Mucosa of rectum (tissue), 2 donors: ENCODE measurements around the gene ZEB2.

Source experiments
- H3K27ac ChIP-seq, 2 donors: one replicate each; pipeline ENCODE4 v1.7.0; 2013; ENCODE audit warnings: inconsistent platforms in 2 of 2, low read depth in 2 of 2, low read length in 2 of 2
- H3K27me3 ChIP-seq, 2 donors: one replicate each; pipeline ENCODE4 v1.7.0; 2013; ENCODE audit warnings: low read length in 2 of 2; ENCODE audit not compliant: control insufficient read depth in 2 of 2, insufficient read depth in 2 of 2
- H3K36me3 ChIP-seq, 2 donors: one replicate each; pipeline ENCODE4 v1.7.0; 2013; ENCODE audit warnings: low read length in 2 of 2; ENCODE audit not compliant: control insufficient read depth in 2 of 2, insufficient read depth in 2 of 2
- H3K4me1 ChIP-seq, 2 donors: one replicate each; pipeline ENCODE4 v1.7.0; 2013; ENCODE audit warnings: low read length in 2 of 2, mild to moderate bottlenecking in 1 of 2; ENCODE audit not compliant: control insufficient read depth in 2 of 2, insufficient read depth in 2 of 2
- H3K4me3 ChIP-seq, 2 donors: one replicate each; pipeline ENCODE4 v1.7.0; 2013; ENCODE audit warnings: low read length in 2 of 2
- H3K9ac ChIP-seq, 2 donors: one replicate each; pipeline ENCODE4 v1.7.0; 2013; ENCODE audit warnings: low read length in 2 of 2, low read depth in 1 of 2, mild to moderate bottlenecking in 1 of 2
- H3K9me3 ChIP-seq, 2 donors: one replicate each; pipeline ENCODE4 v1.7.0; 2013; ENCODE audit warnings: low read length in 2 of 2; ENCODE audit not compliant: control insufficient read depth in 2 of 2
- donor health status: healthy.
- donor health status: Normal muscosa, but diverticular disease.

ZEB2 gene

GRCh38 chr2:144414324-144414845 lies 105.5 kb downstream of the ZEB2 start:
- Histone ChIP-seq H3K4me1 (no peaks in the 10 kb centered on the region), H3K27ac (no peak overlapping the region), H3K36me3 (no peaks in the 10 kb centered on the region), H3K9ac (no peak overlapping the region), H3K27me3 (no peaks in the 10 kb centered on the region), H3K4me3 (no peak overlapping the region), H3K9me3 (no peaks in the 10 kb centered on the region)

- H3K27me3 ChIP-seq: no peaks in the 10 kb centered on the region
- no peaks in the 10 kb centered on the region for H3K4me1 ChIP-seq
- no peak overlapping the region for H3K9ac ChIP-seq
- no peaks in the 10 kb centered on the region for H3K36me3 ChIP-seq
- H3K4me3 ChIP-seq: no peak overlapping the region
- H3K9me3 ChIP-seq: no peaks in the 10 kb centered on the region
- H3K27ac ChIP-seq: no peak overlapping the region
These were observed 107.2 kb downstream of the ZEB2 start for GRCh38 chr2:144412709-144413108.

- no peak overlapping the region for H3K27ac ChIP-seq
- H3K4me3 ChIP-seq: no peak overlapping the region
- H3K36me3 ChIP-seq: no peaks in the 10 kb centered on the region
- no peak overlapping the region for H3K9ac ChIP-seq
- no peaks in the 10 kb centered on the region for H3K9me3 ChIP-seq
- H3K27me3 ChIP-seq: no peaks in the 10 kb centered on the region
- H3K4me1 ChIP-seq: no peaks in the 10 kb centered on the region
These were observed 108.4 kb downstream of the ZEB2 start for GRCh38 chr2:144411473-144411872.

- Histone ChIP-seq H3K27ac (no peak overlapping the region), H3K4me1 (no peaks in the 10 kb centered on the region), H3K9ac (no peak overlapping the region), H3K4me3 (no peak overlapping the region), H3K9me3 (no peaks in the 10 kb centered on the region), H3K36me3 (no peaks in the 10 kb centered on the region), H3K27me3 (no peaks in the 10 kb centered on the region)
These were observed 110.7 kb downstream of the ZEB2 start for GRCh38 chr2:144409241-144409640.

GRCh38 chr2:144407262-144407661 lies 112.7 kb downstream of the ZEB2 start:
- no peaks in the 10 kb centered on the region for H3K27me3 ChIP-seq
- peaks cover 0 to 4% of the 10 kb centered on the region in 2 donors for H3K36me3 ChIP-seq
- no peaks in the 10 kb centered on the region for H3K9me3 ChIP-seq
- H3K27ac ChIP-seq: no peak overlapping the region
- no peak overlapping the region for H3K4me3 ChIP-seq
- H3K9ac ChIP-seq: no peak overlapping the region
- no peaks in the 10 kb centered on the region for H3K4me1 ChIP-seq

GRCh38 chr2:144405982-144406788 lies 113.7 kb downstream of the ZEB2 start:
- Histone ChIP-seq H3K4me3 (no peak overlapping the region), H3K27me3 (no peaks in the 10 kb centered on the region), H3K9ac (no peak overlapping the region), H3K4me1 (no peaks in the 10 kb centered on the region), H3K9me3 (no peaks in the 10 kb centered on the region), H3K36me3 (peaks cover 0 to 4% of the 10 kb centered on the region in 2 donors), H3K27ac (no peak overlapping the region)

- peaks cover 0 to 4% of the 10 kb centered on the region in 2 donors for H3K36me3 ChIP-seq
- no peak overlapping the region for H3K9ac ChIP-seq
- H3K27me3 ChIP-seq: no peaks in the 10 kb centered on the region
- H3K9me3 ChIP-seq: no peaks in the 10 kb centered on the region
- H3K4me3 ChIP-seq: no peak overlapping the region
- no peaks in the 10 kb centered on the region for H3K4me1 ChIP-seq
- H3K27ac ChIP-seq: no peak overlapping the region
These were observed 114.6 kb downstream of the ZEB2 start for GRCh38 chr2:144405321-144405720.

GRCh38 chr2:144404586-144405314 lies 115.2 kb downstream of the ZEB2 start:
- H3K27ac ChIP-seq: no peak overlapping the region

GRCh38 chr2:144403933-144404332 lies 116.0 kb downstream of the ZEB2 start:
- H3K4me1 ChIP-seq: no peaks in the 10 kb centered on the region
- no peaks in the 10 kb centered on the region for H3K9me3 ChIP-seq
- peaks cover 4 to 12% of the 10 kb centered on the region in 2 donors for H3K36me3 ChIP-seq
- H3K27ac ChIP-seq: no peak overlapping the region
- no peak overlapping the region for H3K4me3 ChIP-seq
- no peak overlapping the region for H3K9ac ChIP-seq
- H3K27me3 ChIP-seq: no peaks in the 10 kb centered on the region

More at GRCh38 chr2:144404586-144405314, 115.2 kb downstream of the ZEB2 start:
- peaks cover 2 to 4% of the 10 kb centered on the region in 2 donors for H3K36me3 ChIP-seq
- no peaks in the 10 kb centered on the region for H3K9me3 ChIP-seq
- no peaks in the 10 kb centered on the region for H3K4me1 ChIP-seq
- H3K4me3 ChIP-seq: no peak overlapping the region
- H3K9ac ChIP-seq: no peak overlapping the region
- no peaks in the 10 kb centered on the region for H3K27me3 ChIP-seq

- peaks cover 4 to 13% of the 10 kb centered on the region in 2 donors for H3K36me3 ChIP-seq
- H3K9ac ChIP-seq: no peak overlapping the region
- H3K9me3 ChIP-seq: no peaks in the 10 kb centered on the region
- no peaks in the 10 kb centered on the region for H3K27me3 ChIP-seq
- H3K4me1 ChIP-seq: no peaks in the 10 kb centered on the region
- H3K27ac ChIP-seq: no peak overlapping the region
- H3K4me3 ChIP-seq: no peak overlapping the region
These were observed 117.7 kb downstream of the ZEB2 start for GRCh38 chr2:144402251-144402650.
